Hepatocyte (in vitro differentiated cells): ENCODE measurements around the gene FHOD3. TPM values are rescaled to one million over a fixed set of nuclear protein-coding genes. Genes with fewer than 3 reads are reported as not detected.

ENCODE experiments used
- DNase-seq: peaks from one replicate; pipeline ENCODE4 v3.0.0-alpha.2; 2016; ENCODE audit warnings: low spot score
- H2AFZ ChIP-seq: fragments of 200-600 bp; sonication (generic); 2 replicates; pipeline ENCODE4 v1.6.0; 2016; ENCODE audit warnings: antibody characterized with exemption, mild to moderate bottlenecking
- H3K27ac ChIP-seq: fragments of 200-600 bp; sonication (generic); 2 replicates; pipeline ENCODE4 v1.5.1; 2016; ENCODE audit warnings: mild to moderate bottlenecking
- H3K27me3 ChIP-seq: fragments of 200-600 bp; sonication (generic); 2 replicates; pipeline ENCODE4 v1.6.1; 2016
- H3K36me3 ChIP-seq: fragments of 200-600 bp; sonication (generic); replicated peaks from 2 replicates; pipeline ENCODE4 v1.5.1; 2016; ENCODE audit warnings: low read depth; ENCODE audit not compliant: insufficient read depth
- H3K4me1 ChIP-seq: fragments of 200-600 bp; sonication (generic); 2 replicates; pipeline ENCODE4 v1.5.1; 2016; ENCODE audit warnings: mild to moderate bottlenecking, moderate library complexity; ENCODE audit not compliant: insufficient read depth
- H3K4me2 ChIP-seq: fragments of 200-600 bp; sonication (generic); 2 replicates; pipeline ENCODE4 v1.6.0; 2016
- H3K4me3 ChIP-seq: fragments of 200-600 bp; sonication (generic); 2 replicates; pipeline ENCODE4 v1.5.1; 2016; ENCODE audit warnings: mild to moderate bottlenecking
- H3K79me2 ChIP-seq: fragments of 200-600 bp; sonication (generic); 2 replicates; pipeline ENCODE4 v1.6.0; 2017; ENCODE audit warnings: mild to moderate bottlenecking
- H3K9me2 ChIP-seq: fragments of 200-600 bp; sonication (generic); replicated peaks from 2 replicates; pipeline ENCODE4 v1.6.0; 2017; ENCODE audit warnings: mild to moderate bottlenecking; ENCODE audit not compliant: insufficient read depth
- H3K9me3 ChIP-seq: fragments of 200-600 bp; sonication (generic); 2 replicates; pipeline ENCODE4 v1.5.1; 2016; ENCODE audit warnings: low read depth, mild to moderate bottlenecking
- H4K20me1 ChIP-seq: fragments of 200-600 bp; sonication (generic); 2 replicates; pipeline ENCODE4 v1.6.0; 2016; ENCODE audit warnings: mild to moderate bottlenecking; ENCODE audit not compliant: insufficient read depth, poor library complexity, severe bottlenecking
- CTCF ChIP-seq: fragments of 200-600 bp; sonication (generic); IDR thresholded peaks from 2 replicates; pipeline ENCODE4 v1.5.1; 2016; ENCODE audit warnings: antibody characterized with exemption, mild to moderate bottlenecking; ENCODE audit not compliant: poor library complexity
- EZH2 ChIP-seq: fragments of 200-600 bp; sonication (generic); IDR thresholded peaks from 2 replicates; pipeline ENCODE4 v1.6.1; 2016; ENCODE audit warnings: antibody characterized with exemption, mild to moderate bottlenecking, borderline replicate concordance
- EZH2phosphoT487 ChIP-seq: fragments of 200-600 bp; sonication (generic); IDR thresholded peaks from one replicate; pipeline ENCODE4 v1.6.1; 2018; ENCODE audit warnings: antibody characterized with exemption, mild to moderate bottlenecking, low read depth, moderate library complexity; ENCODE audit not compliant: unreplicated experiment, severe bottlenecking
- WGBS: methylation state at CpG from one replicate; pipeline ENCODE4 v1.1.6; 2016; ENCODE audit warnings: low lambda C conversion rate; ENCODE audit errors: missing lambda C conversion rate; 5-methylcytosine and 5-hydroxymethylcytosine counted together
- polyA plus RNA-seq: library from polyadenylated mRNA; unstranded; fragments of >200 nt; fragmentation: Nextera tagmentation; extraction: Ambion mirVana; gene quantifications from 2 replicates; pipeline ENCODE4 v1.2.1, GENCODE V29; 2016
- total RNA-seq: library from RNA; depleted of rRNA; stranded (reverse); fragments of >200 nt; gene quantifications from 2 replicates; pipeline ENCODE4 v1.2.3, GENCODE V29; 2014

The FHOD3 gene
- total and polyA plus RNA-seq, 2 experiments from 2014 or later, result 1.7 to 2.7 TPM

GRCh38 chr18:36494160-36494437 lies 196.6 kb downstream of the FHOD3 start:
- H3K9me2 ChIP-seq, result no peaks in the 10 kb centered on the region
- no peak for DNase-seq
- H2AFZ ChIP-seq, result no peak overlapping the region
- H3K4me2 ChIP-seq, result no peak overlapping the region
- no peaks in the 10 kb centered on the region for H3K27me3 ChIP-seq
- H3K9me3 ChIP-seq, result no peaks in the 10 kb centered on the region
- H3K4me3 ChIP-seq, result no peak overlapping the region
- no peaks in the 10 kb centered on the region for H3K79me2 ChIP-seq
- H3K27ac ChIP-seq, result no peak overlapping the region
- H4K20me1 ChIP-seq, result no peaks in the 10 kb centered on the region
- no peaks in the 10 kb centered on the region for H3K4me1 ChIP-seq
- TF ChIP-seq EZH2, result no peak
- TF ChIP-seq EZH2phosphoT487, result no peak
- no peak for TF ChIP-seq CTCF
- H3K36me3 ChIP-seq, result no peaks in the 10 kb centered on the region

GRCh38 chr18:36496022-36496421 lies 198.5 kb downstream of the FHOD3 start:
- H3K27ac ChIP-seq, result no peak overlapping the region
- DNase-seq, result no peak
- TF ChIP-seq EZH2 (no peak), EZH2phosphoT487 (no peak), CTCF (no peak)
- no peaks in the 10 kb centered on the region for H3K4me1 ChIP-seq
- H3K27me3 ChIP-seq, result no peaks in the 10 kb centered on the region
- no peak overlapping the region for H3K4me3 ChIP-seq
- no peak overlapping the region for H3K4me2 ChIP-seq
- no peaks in the 10 kb centered on the region for H3K79me2 ChIP-seq
- H2AFZ ChIP-seq, result no peak overlapping the region
- no peaks in the 10 kb centered on the region for H3K9me2 ChIP-seq
- H3K9me3 ChIP-seq, result no peaks in the 10 kb centered on the region
- H3K36me3 ChIP-seq, result no peaks in the 10 kb centered on the region
- H4K20me1 ChIP-seq, result no peaks in the 10 kb centered on the region

GRCh38 chr18:36499938-36500337 lies 202.4 kb downstream of the FHOD3 start:
- TF ChIP-seq CTCF (no peak), EZH2 (no peak), EZH2phosphoT487 (no peak)
- H3K9me3 ChIP-seq, result no peaks in the 10 kb centered on the region
- H3K9me2 ChIP-seq, result no peaks in the 10 kb centered on the region
- H3K36me3 ChIP-seq, result no peaks in the 10 kb centered on the region
- no peaks in the 10 kb centered on the region for H3K27me3 ChIP-seq
- H3K4me3 ChIP-seq, result no peak overlapping the region
- H3K4me2 ChIP-seq, result no peak overlapping the region
- H3K27ac ChIP-seq, result no peak overlapping the region
- WGBS, result 77% methylated on average over 3 of the region's 3 CpGs
- no peaks in the 10 kb centered on the region for H3K4me1 ChIP-seq
- H4K20me1 ChIP-seq, result no peaks in the 10 kb centered on the region
- no peaks in the 10 kb centered on the region for H3K79me2 ChIP-seq
- no peak for DNase-seq
- no peak overlapping the region for H2AFZ ChIP-seq

- Histone ChIP-seq H3K9me3 (no peaks in the 10 kb centered on the region), H3K79me2 (no peaks in the 10 kb centered on the region), H3K9me2 (no peaks in the 10 kb centered on the region), H4K20me1 (no peaks in the 10 kb centered on the region), H3K4me2 (no peak overlapping the region), H3K27ac (no peak overlapping the region), H3K27me3 (no peaks in the 10 kb centered on the region), H3K4me3 (no peak overlapping the region), H2AFZ (no peak overlapping the region), H3K4me1 (no peaks in the 10 kb centered on the region), H3K36me3 (no peaks in the 10 kb centered on the region)
- 97% methylated on average over 2 of the region's 2 CpGs for WGBS
- no peak for DNase-seq
- no peak for TF ChIP-seq EZH2
Measured at GRCh38 chr18:36501100-36501499, 203.6 kb downstream of the FHOD3 start.
